ENCODE measurements around the gene MAOA. TPM values are rescaled to one million over a fixed set of nuclear protein-coding genes. Genes with fewer than 3 reads are reported as not detected.

MAOA gene
- total and polyA plus RNA-seq, 9 of the 15 experiments (the other 6 are each of a cell fraction or from before 2014, with no cell fraction given), result 0.68 to 2.7 (median 1.9) TPM

DNA sequence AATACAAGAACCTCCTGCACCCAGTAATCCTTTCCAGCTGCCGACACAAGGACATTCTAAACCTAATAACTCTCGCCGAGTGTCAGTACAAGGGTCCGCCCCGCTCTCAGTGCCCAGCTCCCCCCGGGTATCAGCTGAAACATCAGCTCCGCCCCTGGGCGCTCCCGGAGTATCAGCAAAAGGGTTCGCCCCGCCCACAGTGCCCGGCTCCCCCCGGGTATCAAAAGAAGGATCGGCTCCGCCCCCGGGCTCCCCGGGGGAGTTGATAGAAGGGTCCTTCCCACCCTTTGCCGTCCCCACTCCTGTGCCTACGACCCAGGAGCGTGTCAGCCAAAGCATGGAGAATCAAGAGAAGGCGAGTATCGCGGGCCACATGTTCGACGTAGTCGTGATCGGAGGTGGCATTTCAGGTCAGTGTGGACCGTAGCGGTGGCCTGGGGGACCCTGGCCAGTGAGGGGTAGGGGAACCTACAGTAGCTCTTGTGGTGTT, at the start of gene MAOA (continued):
- no peak for TF ChIP-seq CHAMP1 (IDR thresholded peaks at IDR 0.05)
- no peak for TF ChIP-seq TEAD4 (IDR thresholded peaks at IDR 0.05; ENCODE audit: low read length)
- no peak for TF ChIP-seq TEAD4 (CRISPR knock-in tag; IDR thresholded peaks at IDR 0.05; ENCODE audit: borderline replicate concordance)
- no peak for TF ChIP-seq PTBP1 (IDR thresholded peaks at IDR 0.05; ENCODE audit: low read depth, low read length)
- TF ChIP-seq ID3 (CRISPR knock-in tag; IDR thresholded peaks at IDR 0.05), result no peak
- TF ChIP-seq ID3 (tag; IDR thresholded peaks at IDR 0.05), result no peak
- no peak for TF ChIP-seq HNRNPK (IDR thresholded peaks at IDR 0.05; ENCODE audit: low read depth, low read length, poor library complexity, severe bottlenecking)

DNA sequence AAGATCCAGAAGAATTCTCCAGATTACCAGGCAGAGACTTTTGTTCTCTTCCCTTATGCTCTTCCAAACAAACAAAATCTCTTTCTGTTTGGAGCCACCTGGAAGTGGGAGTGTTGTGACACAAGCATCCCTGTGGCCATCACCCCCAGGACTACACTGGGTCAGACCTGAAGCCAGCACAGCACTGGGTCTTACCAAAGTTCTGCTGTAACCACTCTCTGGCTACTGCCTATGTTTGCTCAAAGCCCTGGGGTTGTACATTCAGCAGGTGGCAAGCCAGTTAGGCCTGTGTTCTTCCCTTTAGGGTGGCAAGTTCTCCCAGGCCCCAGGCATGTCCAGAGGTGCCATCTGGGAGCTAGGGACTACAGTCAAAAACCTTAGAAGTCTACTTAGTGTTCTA, 43.7 kb upstream of the MAOA start:
- FAIRE-seq (no peak), ATAC-seq (no peak), DNase-seq (ENCODE audit: extremely low read depth in 1 of 4, low spot score in 3 of 4) (no peak)
- Histone ChIP-seq H3K27me3 (ENCODE audit: control insufficient read depth in 2 of 2, insufficient read depth in 2 of 2, low read length in 2 of 2) (no peaks in the 10 kb centered on the region), H3K27ac (ENCODE audit: extremely low read depth, low read depth, low read length) (no peak overlapping the region), H3K9ac (ENCODE audit: insufficient read depth in 1 of 2, low read depth in 2 of 2, low read length in 2 of 2) (no peak overlapping the region), H3K79me2 (ENCODE audit: control insufficient read depth, insufficient read depth, low read length) (no peaks in the 10 kb centered on the region), H3K9me3 (replicated peaks; ENCODE audit: control insufficient read depth, insufficient read depth, low read depth, low read length) (no peaks in the 10 kb centered on the region), H3K4me3 (no peak overlapping the region), H3K4me2 (ENCODE audit: insufficient read depth, low read length) (no peak overlapping the region), H3K9me1 (ENCODE audit: control insufficient read depth, insufficient read depth, low read length) (no peaks in the 10 kb centered on the region), H4K20me1 (replicated peaks; ENCODE audit: control insufficient read depth, insufficient read depth, low read length) (no peaks in the 10 kb centered on the region), H2AFZ (ENCODE audit: low read depth, low read length) (no peak overlapping the region), H3K4me1 (replicated peaks in 1 of 2; ENCODE audit: control insufficient read depth in 2 of 2, insufficient read depth in 2 of 2, low read length in 2 of 2) (no peaks in the 10 kb centered on the region), H3K36me3 (ENCODE audit: control insufficient read depth, insufficient read depth, low read length) (no peaks in the 10 kb centered on the region)
- CTCF ChIA-PET (ENCODE audit: low intra/inter-chr PET ratio), result no interaction called here
- POLR2A ChIA-PET, result no interaction called here
- in situ Hi-C loops (cut with MboI) (no loop called here), intact Hi-C loops (cut with micrococcal nuclease) (no loop called here)
- TF ChIP-seq ASH1L (IDR thresholded peaks at IDR 0.05; ENCODE audit: borderline replicate concordance, low read depth, partially characterized antibody), result no peak
- TF ChIP-seq, protein P1, sequence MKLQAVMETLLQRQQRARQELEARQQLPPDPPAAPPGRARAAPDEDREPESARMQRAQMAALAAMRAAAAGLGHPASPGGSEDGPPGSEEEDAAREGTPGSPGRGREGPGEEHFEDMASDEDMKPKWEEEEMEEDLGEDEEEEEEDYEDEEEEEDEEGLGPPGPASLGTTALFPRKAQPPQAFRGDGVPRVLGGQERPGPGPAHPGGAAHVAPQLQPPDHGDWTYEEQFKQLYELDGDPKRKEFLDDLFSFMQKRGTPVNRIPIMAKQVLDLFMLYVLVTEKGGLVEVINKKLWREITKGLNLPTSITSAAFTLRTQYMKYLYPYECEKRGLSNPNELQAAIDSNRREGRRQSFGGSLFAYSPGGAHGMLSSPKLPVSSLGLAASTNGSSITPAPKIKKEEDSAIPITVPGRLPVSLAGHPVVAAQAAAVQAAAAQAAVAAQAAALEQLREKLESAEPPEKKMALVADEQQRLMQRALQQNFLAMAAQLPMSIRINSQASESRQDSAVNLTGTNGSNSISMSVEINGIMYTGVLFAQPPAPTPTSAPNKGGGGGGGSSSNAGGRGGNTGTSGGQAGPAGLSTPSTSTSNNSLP (IDR thresholded peaks at IDR 0.05; ENCODE audit: borderline replicate concordance, low read depth, low read length), result no peak
- no TSS peak for BruUV-seq (replicated peaks)
